GM12878 (cell line): ENCODE measurements around the gene NLRC5.

Experiments
- CEBPB ChIP-seq, 2 experiments: fragments of 150-350 bp in 1 of 2; IDR thresholded peaks; 2 replicates each; pipeline ENCODE4 v1.6.1; 2012 to 2014; ENCODE audit warnings: low read depth in 2 of 2, low read length in 2 of 2, borderline replicate concordance in 1 of 2, inconsistent platforms in 1 of 2
- CTCF ChIP-seq, 3 experiments: IDR thresholded peaks in 2 of 3; conservative IDR thresholded peaks in 1 of 3; 2 replicates each; pipeline ENCODE4 v1.5.1; 2011; ENCODE audit warnings: low read depth in 3 of 3, low read length in 3 of 3, mild to moderate bottlenecking in 3 of 3, control low read depth in 2 of 3, moderate library complexity in 2 of 3, inconsistent platforms in 1 of 3, mixed read lengths in 1 of 3; ENCODE audit not compliant: control insufficient read depth in 2 of 3, insufficient read depth in 1 of 3; ENCODE audit errors: extremely low read depth in 1 of 3
- E2F8 ChIP-seq: fragments of 450-650 bp; IDR thresholded peaks from 2 replicates; pipeline ENCODE4 v1.6.1; 2018; ENCODE audit warnings: mild to moderate bottlenecking, low read depth, moderate library complexity; ENCODE audit not compliant: partially characterized antibody
- EZH2 ChIP-seq: IDR thresholded peaks from 2 replicates; pipeline ENCODE4 v1.6.1; 2012; ENCODE audit warnings: low read depth, mild to moderate bottlenecking, control low read depth, inconsistent platforms, low read length, borderline replicate concordance; ENCODE audit not compliant: control insufficient read depth
- HDAC6 ChIP-seq: fragments of 200-600 bp; sonication (generic); IDR thresholded peaks from one replicate; pipeline ENCODE4 v1.8.0; 2017; ENCODE audit warnings: antibody characterized with exemption; ENCODE audit not compliant: unreplicated experiment
- KAT2A ChIP-seq: conservative IDR thresholded peaks from 2 replicates; pipeline ENCODE4 v1.6.1; 2011; ENCODE audit warnings: low read depth, low read length; ENCODE audit not compliant: control insufficient read depth
- KLF5 ChIP-seq: fragments of 450-650 bp; IDR thresholded peaks from 2 replicates; pipeline ENCODE4 v1.6.1; 2014; ENCODE audit warnings: mild to moderate bottlenecking; ENCODE audit not compliant: partially characterized antibody
- MAX ChIP-seq: IDR thresholded peaks from 2 replicates; pipeline ENCODE4 v1.6.1; 2012; ENCODE audit warnings: low read depth, low read length, improper control_type of control experiment
- MLLT1 ChIP-seq: fragments of 450-650 bp; IDR thresholded peaks from 2 replicates; pipeline ENCODE4 v1.6.1; 2016; ENCODE audit warnings: mild to moderate bottlenecking
- POLR2A ChIP-seq: IDR thresholded peaks from 2 replicates; pipeline ENCODE4 v1.6.1; 2011; ENCODE audit warnings: low read depth, mild to moderate bottlenecking, low read length
- REST ChIP-seq: IDR thresholded peaks from 2 replicates; pipeline ENCODE4 v1.6.1; 2012; ENCODE audit warnings: mild to moderate bottlenecking, low read depth, low read length
- STAT1 ChIP-seq: fragments of 450-650 bp; conservative IDR thresholded peaks from 2 replicates; pipeline ENCODE4 v1.6.1; 2014; ENCODE audit warnings: antibody characterized with exemption, mild to moderate bottlenecking
- SUZ12 ChIP-seq: fragments of 200-600 bp; sonication (generic); IDR thresholded peaks from one replicate; pipeline ENCODE4 v1.6.1; 2018; ENCODE audit warnings: antibody characterized with exemption, mild to moderate bottlenecking; ENCODE audit not compliant: unreplicated experiment
- USF2 ChIP-seq: IDR thresholded peaks from 2 replicates; pipeline ENCODE4 v1.6.1; 2011; ENCODE audit warnings: low read depth, low read length, improper control_type of control experiment, borderline replicate concordance

- no peak for TF ChIP-seq USF2
- TF ChIP-seq REST: no peak
- TF ChIP-seq CEBPB (IDR thresholded peaks at IDR 0.05; ENCODE audit: borderline replicate concordance in 1 of 2, low read depth in 2 of 2, low read length in 2 of 2): no peak
- TF ChIP-seq KAT2A: no peak
- TF ChIP-seq HDAC6: no peak
- no peak for TF ChIP-seq EZH2
- TF ChIP-seq CTCF (IDR thresholded peaks at IDR 0.05 in 2 of 3, conservative IDR thresholded peaks at IDR 0.05 in 1 of 3; ENCODE audit: control insufficient read depth in 2 of 3, extremely low read depth in 1 of 3, insufficient read depth in 1 of 3, low read depth in 3 of 3, low read length in 3 of 3): no peak
- no peak for TF ChIP-seq STAT1
- no peak for TF ChIP-seq KLF5
- TF ChIP-seq SUZ12: no peak
- no peak for TF ChIP-seq E2F8
- no peak for TF ChIP-seq POLR2A
- TF ChIP-seq MLLT1: no peak
- no peak for TF ChIP-seq MAX
Measured at GRCh38 chr16:57054771-57055170, 65.4 kb downstream of the NLRC5 start.
